ENCODE data around the gene RMI2.

The RMI2 gene

DNA sequence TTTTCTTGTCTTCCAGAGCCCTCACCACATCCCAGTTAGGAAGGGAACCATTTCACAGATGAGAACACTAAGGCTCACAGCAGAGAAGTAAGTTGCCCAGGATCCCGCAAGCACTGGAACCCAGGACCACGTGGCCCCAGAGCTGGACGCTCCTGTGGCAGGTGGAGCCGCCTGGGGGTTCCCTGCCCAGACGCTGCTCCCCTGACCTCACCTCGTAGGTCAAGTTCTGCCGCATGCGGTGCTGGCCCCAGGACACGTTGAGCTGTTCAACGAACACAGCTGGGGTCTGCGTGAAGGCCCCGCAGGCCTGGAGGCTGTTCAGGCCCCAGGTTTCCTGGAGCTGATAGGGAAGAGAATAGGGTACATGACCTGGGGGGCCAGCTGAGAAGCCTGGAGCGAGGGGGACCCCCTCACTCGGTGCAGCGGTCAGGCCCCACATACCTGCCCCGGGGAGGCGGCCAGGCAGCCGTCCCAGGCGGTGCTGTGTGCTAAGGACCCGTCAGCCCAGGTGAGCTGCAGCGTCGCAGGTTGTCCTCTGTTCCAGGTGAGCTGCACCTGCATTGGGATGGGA is 54.1 kb downstream of the RMI2 start:
- H3K4me1 ChIP-seq (ENCODE audit: control insufficient read depth, insufficient read depth, low read length, poor library complexity, severe bottlenecking): no peaks in the 10 kb centered on the region
- H3K4me3 ChIP-seq (ENCODE audit: insufficient read depth, low read depth, low read length, poor library complexity, severe bottlenecking): no peak overlapping the region
- H3K9me3 ChIP-seq (ENCODE audit: control insufficient read depth, low read length): no peaks in the 10 kb centered on the region
- no peaks in the 10 kb centered on the region for H3K36me3 ChIP-seq (ENCODE audit: control insufficient read depth, insufficient read depth, low read length)
- no peak overlapping the region for H3K27ac ChIP-seq (ENCODE audit: insufficient read depth, low read length, poor library complexity, severe bottlenecking)
- DNase-seq: no peak
- no peaks in the 10 kb centered on the region for H3K27me3 ChIP-seq (replicated peaks; ENCODE audit: control insufficient read depth, insufficient read depth, low read length, poor library complexity, severe bottlenecking)

- no peak overlapping the region for H3K4me3 ChIP-seq (ENCODE audit: insufficient read depth, low read depth, low read length, poor library complexity, severe bottlenecking)
- no peaks in the 10 kb centered on the region for H3K36me3 ChIP-seq (ENCODE audit: control insufficient read depth, insufficient read depth, low read length)
- H3K27ac ChIP-seq (ENCODE audit: insufficient read depth, low read length, poor library complexity, severe bottlenecking): no peak overlapping the region
- no peaks in the 10 kb centered on the region for H3K9me3 ChIP-seq (ENCODE audit: control insufficient read depth, low read length)
- no peak for DNase-seq
- H3K27me3 ChIP-seq (replicated peaks; ENCODE audit: control insufficient read depth, insufficient read depth, low read length, poor library complexity, severe bottlenecking): no peaks in the 10 kb centered on the region
- no peaks in the 10 kb centered on the region for H3K4me1 ChIP-seq (ENCODE audit: control insufficient read depth, insufficient read depth, low read length, poor library complexity, severe bottlenecking)
These were observed 54.8 kb downstream of the RMI2 start for GRCh38 chr16:11400076-11400475.
